Measurements from ENCODE around the gene EIF5A. TPM values are rescaled to one million over a fixed set of nuclear protein-coding genes. Genes with fewer than 3 reads are reported as not detected.
A peak's percentile ranks its signal among the peaks of the same experiment; 100 is the strongest.

The EIF5A gene
- total and polyA plus RNA-seq, 2 of the 8 experiments (the other 6 are each of a cell fraction or from before 2014, with no cell fraction given), result 717 to 1,172 TPM

DNA sequence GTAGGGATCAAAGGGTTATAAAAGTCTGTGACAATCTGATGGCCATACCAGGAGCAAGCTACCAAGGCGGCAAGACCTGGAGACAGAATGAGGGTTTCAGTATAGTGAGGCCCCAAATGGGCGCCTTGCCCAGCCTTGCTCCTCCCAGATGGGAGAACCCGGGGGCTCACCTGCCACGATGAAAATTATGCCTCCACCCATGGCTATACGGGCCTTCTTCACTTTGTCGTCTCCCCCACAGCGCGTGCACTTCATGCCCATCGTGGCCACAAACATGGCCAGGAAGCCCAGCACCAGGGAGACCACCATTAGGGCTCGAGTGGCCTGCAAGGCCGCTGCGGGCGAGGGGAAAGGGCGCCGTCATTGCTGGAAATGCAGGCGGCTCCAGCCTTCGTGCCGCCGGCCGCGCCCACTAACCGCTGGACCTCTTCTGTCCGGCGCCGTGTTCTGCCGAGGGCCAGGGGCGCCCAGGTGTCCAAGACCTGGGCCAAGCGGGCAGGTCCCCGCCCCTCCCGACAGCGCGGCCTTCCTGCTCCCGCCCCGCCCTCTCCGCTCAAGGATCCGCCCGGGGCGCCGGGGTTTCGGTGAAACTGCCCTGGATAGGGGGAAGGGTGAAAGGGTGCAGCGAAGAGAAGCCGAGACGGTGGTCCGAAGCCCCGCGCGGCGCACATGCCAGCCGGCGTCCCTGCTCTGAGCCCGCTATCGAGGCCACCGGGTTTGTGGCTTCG lies 46.6 kb upstream of the EIF5A start:
- peak overlapping the region; percentile 67 for H4K5ac ChIP-seq (ENCODE audit: insufficient read length, low read depth, low read length)
- FAIRE-seq (no peak), DNase-seq (ENCODE audit: low read depth in 1 of 2, low spot score in 2 of 2) (peak in 1 of 2 experiments; percentile 86)
- H3K79me1 ChIP-seq (ENCODE audit: low read depth, low read length), result peaks cover 9% of the 10 kb centered on the region
- H3K36me3 ChIP-seq (ENCODE audit: control insufficient read depth in 2 of 4, insufficient read depth in 4 of 4, low read length in 3 of 4), result peaks cover 0 to 33% (median 16%) of the 10 kb centered on the region in 4 experiments; a peak in 5 of 8 replicates
- peak overlapping the region; percentile 92; the same call in 1 of the 2 replicates for H2BK12ac ChIP-seq (ENCODE audit: low read depth, low read length)
- ChIA-PET POLR2A (ENCODE audit: partially characterized antibody) (interaction anchor here (0.5 to 13.7 kb wide), 29 partner anchors 9 to 663 kb away, joined by 3 to 161 read pairs (median 6); partner anchors contain the start of genes ACADVL, ACAP1, CTDNEP1 and DLG4), CTCF (ENCODE audit: partially characterized antibody) (interaction anchor here (1.0 to 1.5 kb wide), 4 partner anchors 12 to 47 kb away, joined by 3 to 4 read pairs (median 4); no protein-coding TSS in a partner anchor)
- H3K4me2 ChIP-seq (ENCODE audit: insufficient read depth in 1 of 2, low read depth in 2 of 2, low read length in 2 of 2), result peak overlapping the region; percentile 91 to 97
- peak overlapping the region; percentile 98 for H2BK5ac ChIP-seq (ENCODE audit: low read depth, low read length)
- H4K91ac ChIP-seq (replicated peaks; ENCODE audit: insufficient read length, low read length), result peak overlapping the region; percentile 44
- no peak overlapping the region for H2AFZ ChIP-seq (ENCODE audit: low read length)
- peak overlapping the region; percentile 93 to 98 (median 96) for H3K4me3 ChIP-seq (ENCODE audit: extremely low read depth in 1 of 4, insufficient read depth in 2 of 4, low read depth in 3 of 4, low read length in 4 of 4)
- peaks cover 0 to 31% of the 10 kb centered on the region in 2 experiments; a peak in 2 of 4 replicates for H3K79me2 ChIP-seq (ENCODE audit: control insufficient read depth in 1 of 2, insufficient read depth in 2 of 2, low read length in 2 of 2)
- H4K20me1 ChIP-seq (replicated peaks in 1 of 2; ENCODE audit: control insufficient read depth in 1 of 2, insufficient read depth in 2 of 2, low read length in 2 of 2), result peaks cover 6 to 11% of the 10 kb centered on the region in 2 experiments
- H3K9ac ChIP-seq (replicated peaks in 1 of 4; ENCODE audit: extremely low read depth in 1 of 4, low read depth in 3 of 4, low read length in 3 of 4), result peak overlapping the region; percentile 94 to 98 (median 96)
- H3K27me3 ChIP-seq (replicated peaks in 1 of 4; ENCODE audit: control insufficient read depth in 3 of 4, extremely low read depth in 1 of 4, insufficient read depth in 3 of 4, low read length in 3 of 4), result no peaks in the 10 kb centered on the region
- H3K9me3 ChIP-seq (ENCODE audit: insufficient read depth in 2 of 2, low read depth in 1 of 2, low read length in 1 of 2), result no peaks in the 10 kb centered on the region
- peak overlapping the region; percentile 91 for H3K27ac ChIP-seq (ENCODE audit: low read depth, low read length)
- peaks cover 13% of the 10 kb centered on the region for H3K23me2 ChIP-seq (ENCODE audit: low read depth, low read length)
- H3K4ac ChIP-seq (replicated peaks; ENCODE audit: insufficient read length, low read depth, low read length), result peak overlapping the region; percentile 57
- 7% methylated on average over 28 of the region's 54 CpGs; no CpG with 5 or more reads in 1 of the 2 experiments for WGBS, 2 experiments (ENCODE audit: extremely low coverage in 1 of 2, insufficient coverage in 1 of 2, insufficient read length in 1 of 2, insufficient replicate concordance in 2 of 2, low coverage in 1 of 2, low lambda C conversion rate in 2 of 2, missing lambda C conversion rate in 1 of 2)
- H2BK20ac ChIP-seq (ENCODE audit: low read length), result no peak overlapping the region
- H3K18ac ChIP-seq (ENCODE audit: extremely low read depth, low read length), result peak overlapping the region; percentile 87
- peak overlapping the region; percentile 66; the same call in 1 of the 2 replicates for H2AK5ac ChIP-seq (ENCODE audit: low read depth, low read length)
- H4K8ac ChIP-seq (ENCODE audit: extremely low read depth, insufficient read depth, low read length), result peak overlapping the region; percentile 98
- H2BK15ac ChIP-seq (ENCODE audit: low read length), result peak overlapping the region; percentile 18; the same call in 1 of the 2 replicates
- H3K14ac ChIP-seq (ENCODE audit: insufficient read length), result no peak overlapping the region
- no peak overlapping the region for H2BK120ac ChIP-seq (replicated peaks; ENCODE audit: low read depth, low read length)
- H3K23ac ChIP-seq (ENCODE audit: insufficient read length), result no peak overlapping the region
- peaks cover 4 to 15% (median 6%) of the 10 kb centered on the region in 4 experiments; a peak in 6 of 7 replicates for H3K4me1 ChIP-seq (replicated peaks in 1 of 4; ENCODE audit: control insufficient read depth in 3 of 4, insufficient read depth in 4 of 4, low read length in 3 of 4)
- H3K56ac ChIP-seq (replicated peaks; ENCODE audit: insufficient read length, low read depth, low read length), result peak overlapping the region; percentile 52
- no peak for TF ChIP-seq CBX5 (IDR thresholded peaks at IDR 0.05; ENCODE audit: low read depth, low read length)
- peak; percentile 36; the same call in 1 of the 2 replicates for TF ChIP-seq RBBP5 (IDR thresholded peaks at IDR 0.05; ENCODE audit: borderline replicate concordance, low read depth, low read length)
- TF ChIP-seq SIN3A (conservative IDR thresholded peaks at IDR 0.05 in 1 of 2, IDR thresholded peaks at IDR 0.05 in 1 of 2; ENCODE audit: low read depth in 1 of 2, low read length in 2 of 2), result peak in 1 of 2 experiments; percentile 33; a peak in 1 of 4 replicates
- no peak for TF ChIP-seq SRF (IDR thresholded peaks at IDR 0.05; ENCODE audit: low read depth, low read length)
- TF ChIP-seq BRCA1 (IDR thresholded peaks at IDR 0.05; ENCODE audit: low read depth, low read length), result no peak
- peak; percentile 54; the same call in 1 of the 2 replicates for TF ChIP-seq SP1 (IDR thresholded peaks at IDR 0.05; ENCODE audit: low read depth, low read length)
- no peak for TF ChIP-seq ASH2L (IDR thresholded peaks at IDR 0.05; ENCODE audit: low read length)
- TF ChIP-seq CHD1 (IDR thresholded peaks at IDR 0.05; ENCODE audit: low read depth, low read length), result no peak
- no peak for TF ChIP-seq SIRT6 (IDR thresholded peaks at IDR 0.05; ENCODE audit: low read length)
- TF ChIP-seq TBP (IDR thresholded peaks at IDR 0.05; ENCODE audit: low read depth, low read length), result peak; percentile 83
- no peak for TF ChIP-seq SP2 (IDR thresholded peaks at IDR 0.05; ENCODE audit: low read length)
- peak; percentile 28; the same call in 1 of the 2 replicates for TF ChIP-seq SP4 (IDR thresholded peaks at IDR 0.05; ENCODE audit: low read length)
- no peak for TF ChIP-seq TEAD4 (IDR thresholded peaks at IDR 0.05; ENCODE audit: low read depth, low read length)

All from H1 (cell line).